Osteocyte (in vitro differentiated cells): ENCODE data around the gene IL1R1. TPM values are rescaled to one million over a fixed set of nuclear protein-coding genes. Genes with fewer than 3 reads are reported as not detected.

Source experiments
- DNase-seq: peaks from one replicate; pipeline ENCODE4 v3.0.0; 2021; ENCODE audit warnings: mixed read lengths; ENCODE audit not compliant: unreplicated experiment; ENCODE audit errors: extremely low spot score
- H3K27ac Mint-ChIP-seq: one replicate; pipeline ENCODE4 v1.8.0; 2021; ENCODE audit warnings: mild to moderate bottlenecking, mixed read lengths; ENCODE audit not compliant: unreplicated experiment
- H3K27me3 Mint-ChIP-seq: one replicate; pipeline ENCODE4 v1.8.0; 2021; ENCODE audit warnings: mixed read lengths; ENCODE audit not compliant: unreplicated experiment
- H3K36me3 Mint-ChIP-seq: one replicate; pipeline ENCODE4 v1.8.0; 2021; ENCODE audit warnings: mixed read lengths; ENCODE audit not compliant: unreplicated experiment
- H3K4me1 Mint-ChIP-seq: one replicate; pipeline ENCODE4 v1.8.0; 2021; ENCODE audit warnings: mixed read lengths; ENCODE audit not compliant: unreplicated experiment
- H3K4me3 Mint-ChIP-seq: one replicate; pipeline ENCODE4 v1.8.0; 2021; ENCODE audit warnings: mild to moderate bottlenecking, moderate library complexity, mixed read lengths; ENCODE audit not compliant: unreplicated experiment
- H3K9me3 Mint-ChIP-seq: one replicate; pipeline ENCODE4 v1.8.0; 2021; ENCODE audit warnings: mixed read lengths; ENCODE audit not compliant: unreplicated experiment
- CTCF ChIP-seq: fragments of 200-600 bp; sonication (generic); IDR thresholded peaks from 2 replicates; pipeline ENCODE4 v1.5.0; 2021; ENCODE audit warnings: antibody characterized with exemption, mild to moderate bottlenecking, moderate library complexity
- total RNA-seq: library from RNA; stranded (reverse); gene quantifications from 2 replicates; pipeline ENCODE4 v1.2.1, GENCODE V29; 2021

Gene IL1R1
- total RNA-seq, 1 donor from 2014 or later, result 59.8 TPM

DNA sequence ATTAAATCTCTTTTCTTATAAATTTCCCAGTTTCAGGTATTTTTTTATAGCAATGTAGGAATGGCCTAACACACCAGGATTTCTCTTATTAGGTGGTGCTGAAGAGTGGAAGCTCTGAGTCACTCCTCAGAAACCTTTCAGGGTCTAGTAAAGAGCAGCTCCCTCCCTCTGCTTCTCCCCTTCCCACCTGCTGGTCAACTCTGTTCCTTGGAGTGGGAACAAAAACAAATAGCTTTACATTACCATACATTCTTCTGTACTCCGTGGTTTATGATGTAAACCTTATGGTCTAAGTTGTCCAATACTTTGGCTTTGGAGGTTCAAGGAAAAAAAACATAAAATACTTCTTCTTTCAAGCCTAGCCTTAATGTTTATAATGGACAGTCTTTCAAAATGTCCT lies 2.7 kb upstream of the IL1R1 start:
- Mint-ChIP-seq H3K4me3 (no peak overlapping the region), H3K27ac (peak overlapping the region; percentile 90), H3K4me1 (peaks cover 56% of the 10 kb centered on the region), H3K27me3 (no peaks in the 10 kb centered on the region), H3K9me3 (peaks cover 5% of the 10 kb centered on the region), H3K36me3 (peaks cover 4% of the 10 kb centered on the region)
- no peak for DNase-seq
- no peak for TF ChIP-seq CTCF

DNA sequence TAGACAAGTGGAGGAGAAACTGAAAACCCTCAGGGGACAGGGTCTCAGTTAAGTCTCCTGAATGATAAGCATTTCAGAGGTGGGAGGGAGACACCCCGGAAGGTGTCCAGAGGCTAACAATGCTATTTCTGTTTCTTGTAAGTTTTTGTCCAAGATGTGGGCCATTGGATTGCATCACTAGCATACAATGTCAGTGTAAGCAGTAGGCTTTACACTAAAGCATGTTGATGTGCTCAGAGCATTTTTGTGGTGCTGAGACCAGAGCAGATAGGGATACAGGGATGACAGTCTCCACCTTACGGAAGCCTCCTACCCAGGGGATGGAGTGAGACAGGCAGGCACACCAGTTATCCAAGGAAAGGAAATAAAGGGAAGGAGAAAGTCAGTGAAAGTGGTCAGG lies 2.2 kb upstream of the IL1R1 start:
- Mint-ChIP-seq H3K27ac (peak overlapping the region; percentile 90), H3K4me1 (peaks cover 60% of the 10 kb centered on the region), H3K9me3 (peaks cover 5% of the 10 kb centered on the region), H3K27me3 (no peaks in the 10 kb centered on the region), H3K36me3 (peaks cover 9% of the 10 kb centered on the region), H3K4me3 (no peak overlapping the region)
- DNase-seq, result no peak
- TF ChIP-seq CTCF, result no peak

GRCh38 chr2:102141011-102141943 lies 1.3 kb upstream of the IL1R1 start:
- peak overlapping the region; percentile 78 for H3K4me3 Mint-ChIP-seq
- TF ChIP-seq CTCF, result no peak
- H3K4me1 Mint-ChIP-seq, result peaks cover 62% of the 10 kb centered on the region
- no peaks in the 10 kb centered on the region for H3K27me3 Mint-ChIP-seq
- peak overlapping the region; percentile 90 for H3K27ac Mint-ChIP-seq
- DNase-seq, result no peak
- H3K9me3 Mint-ChIP-seq, result peaks cover 5% of the 10 kb centered on the region
- peaks cover 16% of the 10 kb centered on the region for H3K36me3 Mint-ChIP-seq

DNA sequence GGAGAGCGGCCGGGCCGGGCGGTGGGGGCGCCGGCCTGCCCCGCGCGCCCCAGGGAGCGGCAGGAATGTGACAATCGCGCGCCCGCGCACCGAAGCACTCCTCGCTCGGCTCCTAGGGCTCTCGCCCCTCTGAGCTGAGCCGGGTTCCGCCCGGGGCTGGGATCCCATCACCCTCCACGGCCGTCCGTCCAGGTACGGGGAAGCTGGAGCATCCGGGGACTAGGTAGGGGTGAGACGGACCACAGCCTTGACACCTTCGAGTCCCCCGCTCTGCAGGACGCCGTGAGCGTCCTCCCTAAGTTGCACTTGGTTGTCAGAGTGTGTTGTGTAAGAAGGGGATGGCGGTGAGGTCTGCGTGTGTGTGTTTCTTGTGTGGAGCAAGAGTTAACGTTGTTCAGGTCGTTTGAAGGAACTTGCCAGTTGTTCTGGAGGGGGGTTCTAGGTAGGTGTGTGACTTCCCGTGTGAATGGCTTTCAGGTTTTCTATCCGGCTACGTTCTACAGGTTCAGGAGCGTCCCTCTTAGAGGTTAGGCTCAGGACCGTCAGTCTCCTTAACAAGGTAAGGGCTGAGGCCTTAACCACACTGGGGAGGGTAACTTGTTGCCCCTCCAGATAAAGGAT lies 393 bp downstream of the IL1R1 start:
- Mint-ChIP-seq H3K36me3 (peaks cover 28% of the 10 kb centered on the region), H3K9me3 (peaks cover 5% of the 10 kb centered on the region), H3K4me1 (peaks cover 74% of the 10 kb centered on the region), H3K27me3 (no peaks in the 10 kb centered on the region), H3K27ac (peak overlapping the region; percentile 90), H3K4me3 (peak overlapping the region; percentile 86)
- DNase-seq, result no peak
- no peak for TF ChIP-seq CTCF

GRCh38 chr2:102143450-102143985 lies 972 bp downstream of the IL1R1 start:
- no peak for DNase-seq
- Mint-ChIP-seq H3K4me3 (peak overlapping the region; percentile 86), H3K27ac (peak overlapping the region; percentile 90), H3K4me1 (peaks cover 76% of the 10 kb centered on the region), H3K27me3 (no peaks in the 10 kb centered on the region), H3K9me3 (peaks cover 10% of the 10 kb centered on the region), H3K36me3 (peaks cover 30% of the 10 kb centered on the region)
- no peak for TF ChIP-seq CTCF
